HepG2 (cell line): ENCODE results near the gene TRDN. TPM values are rescaled to one million over a fixed set of nuclear protein-coding genes. Genes with fewer than 3 reads are reported as not detected.

Experiments used
- ATAC-seq: fragments of 200-7000 bp; cut with Tn5 transposase; 3 replicates; pipeline ENCODE4 v1.9.1; 2020; ENCODE audit warnings: mild to moderate bottlenecking, moderate library complexity
- BruUV-seq: library from RNA; stranded (reverse); fragments of 400-500 nt; replicated peaks from 2 replicates; lab custom pipeline; 2021; lab: Mats Ljungman, UMichigan
- CTCF ChIA-PET: fragments of 300-600 bp; formaldehyde crosslinking; extraction: SDS; loops from one replicate; lab custom pipeline; 2021; ENCODE audit warnings: low total read pairs, inconsistent platforms, low intra/inter-chr PET ratio; lab: Yijun Ruan, JAX
- POLR2A ChIA-PET: fragments of 350-600 bp; sonication (Branson Sonifier 250); formaldehyde crosslinking; loops from one replicate; lab custom pipeline; 2020; ENCODE audit warnings: antibody characterized with exemption, inconsistent platforms; lab: Yijun Ruan, JAX
- DNase-seq: peaks from one replicate; pipeline ENCODE4 v3.0.0-alpha.2; 2015; ENCODE audit warnings: low spot score
- FAIRE-seq: peaks from 3 replicates; lab custom pipeline; 2011; peaks lifted over from hg19 to GRCh38; lab: Jason Lieb, UNC
- H2AFZ ChIP-seq: one replicate; pipeline ENCODE4 v1.6.1; 2011; ENCODE audit warnings: low read length, inconsistent platforms
- H3K27ac ChIP-seq: fragments of 300-600 bp; 3 replicates; pipeline ENCODE4 v1.8.0; 2011; ENCODE audit warnings: mixed run types, mild to moderate bottlenecking, mixed read lengths, low read length, inconsistent platforms; ENCODE audit not compliant: insufficient read depth; ENCODE audit errors: extremely low read length
- H3K27me3 ChIP-seq, 2 experiments: fragments of 200-600 bp in 1 of 2; 2 replicates in 1 of 2; 3 replicates in 1 of 2; pipeline versions ENCODE4 v1.6.0 to v1.8.0; 2011; ENCODE audit warnings: low read length in 2 of 2, mild to moderate bottlenecking in 2 of 2, moderate library complexity in 2 of 2, inconsistent platforms in 1 of 2; ENCODE audit not compliant: insufficient read depth in 2 of 2, control insufficient read depth in 1 of 2
- H3K36me3 ChIP-seq, 2 experiments: fragments of 200-600 bp in 1 of 2; replicated peaks in 1 of 2; 2 replicates in 1 of 2; 3 replicates in 1 of 2; pipeline versions ENCODE4 v1.5.1 to v1.8.0; 2011; ENCODE audit warnings: low read length in 2 of 2, inconsistent platforms in 1 of 2; ENCODE audit not compliant: insufficient read depth in 2 of 2, control insufficient read depth in 1 of 2
- H3K4me1 ChIP-seq: 2 replicates; pipeline ENCODE4 v1.5.1; 2012; ENCODE audit warnings: low read length, inconsistent platforms; ENCODE audit not compliant: insufficient read depth
- H3K4me2 ChIP-seq: 2 replicates; pipeline ENCODE4 v1.6.0; 2011; ENCODE audit warnings: low read depth, low read length, inconsistent platforms
- H3K4me3 ChIP-seq, 3 experiments: fragments of 200-600 bp in 1 of 3; sonication (generic), shearing (Covaris generic) in 1 of 3; replicated peaks in 1 of 3; 2 replicates each; pipeline ENCODE4 v1.5.1; 2011 to 2016; ENCODE audit warnings: low read length in 3 of 3, inconsistent platforms in 2 of 3, low read depth in 2 of 3, mild to moderate bottlenecking in 2 of 3, control low read depth in 1 of 3, mixed read lengths in 1 of 3; ENCODE audit not compliant: insufficient read depth in 1 of 3
- H3K79me2 ChIP-seq: one replicate; pipeline ENCODE4 v1.6.1; 2011; ENCODE audit warnings: low read length, inconsistent platforms; ENCODE audit not compliant: insufficient read depth
- H3K9ac ChIP-seq: 2 replicates; pipeline ENCODE4 v1.6.0; 2011; ENCODE audit warnings: mild to moderate bottlenecking, low read depth, low read length, inconsistent platforms; ENCODE audit not compliant: insufficient read depth
- H3K9me3 ChIP-seq: 2 replicates; pipeline ENCODE4 v1.5.1; 2012; ENCODE audit warnings: mild to moderate bottlenecking, low read length
- H4K20me1 ChIP-seq: 2 replicates; pipeline ENCODE4 v1.6.0; 2011; ENCODE audit warnings: inconsistent platforms, mild to moderate bottlenecking, low read length, moderate library complexity; ENCODE audit not compliant: insufficient read depth
- PRMT3 ChIP-seq: sonication (generic); formaldehyde crosslinking; IDR thresholded peaks from 2 replicates; pipeline ENCODE4 v1.8.1; 2022; ENCODE audit warnings: low read depth, mild to moderate bottlenecking, moderate library complexity, missing genetic modification reagents, borderline replicate concordance
- SP5 ChIP-seq: IDR thresholded peaks from 2 replicates; pipeline ENCODE4 v1.6.1; 2016; ENCODE audit warnings: low read depth, borderline replicate concordance
- ZBTB42 ChIP-seq: sonication (generic); formaldehyde crosslinking; IDR thresholded peaks from 2 replicates; pipeline ENCODE4 v1.5.0; 2020; ENCODE audit warnings: mild to moderate bottlenecking, missing genetic modification reagents
- ZKSCAN1 ChIP-seq: fragments of 150-350 bp; IDR thresholded peaks from 2 replicates; pipeline ENCODE4 v1.6.1; 2014; ENCODE audit warnings: low read length
- ZNF143 ChIP-seq: sonication (generic); formaldehyde crosslinking; IDR thresholded peaks from 2 replicates; pipeline ENCODE4 v1.4.0; 2020; ENCODE audit warnings: missing genetic modification reagents
- ZNF292 ChIP-seq: sonication (generic); formaldehyde crosslinking; IDR thresholded peaks from 2 replicates; pipeline ENCODE4 v1.8.1; 2022; ENCODE audit warnings: mild to moderate bottlenecking, low read depth, missing genetic modification reagents, borderline replicate concordance
- ZNF530 ChIP-seq: sonication (generic); formaldehyde crosslinking; IDR thresholded peaks from 2 replicates; pipeline ENCODE4 v1.5.0; 2020; ENCODE audit warnings: low read depth, mild to moderate bottlenecking, missing genetic modification reagents
- ZNF543 ChIP-seq: sonication (generic); formaldehyde crosslinking; IDR thresholded peaks from 2 replicates; pipeline ENCODE4 v1.4.0; 2020; ENCODE audit warnings: mild to moderate bottlenecking, missing genetic modification reagents
- ZNF768 ChIP-seq: sonication (generic); formaldehyde crosslinking; IDR thresholded peaks from 2 replicates; pipeline ENCODE4 v1.4.0; 2020; ENCODE audit warnings: missing genetic modification reagents
- WGBS: methylation state at CpG from one replicate; pipeline ENCODE4 v1.1.6; 2017; ENCODE audit warnings: low lambda C conversion rate; 5-methylcytosine and 5-hydroxymethylcytosine counted together
- in situ Hi-C: cut with HindIII; loops from 2 replicates; pipeline ENCODE4 v1.10.0; 2017; ENCODE audit warnings: low pct_unique_long_range_greater_than_20kb; ENCODE audit not compliant: extremely low pct_ligation_motif_present
- intact Hi-C: fragments of 100-400 bp; cut with micrococcal nuclease; formaldehyde crosslinking; loops from one replicate; pipeline ENCODE4 v1.10.0; 2022; ENCODE audit not compliant: unreplicated experiment
- polyA plus RNA-seq, 8 experiments: library from polyadenylated mRNA; depleted of rRNA in 3 of 8; stranded (reverse) in 7 of 8; unstranded in 1 of 8; fragments of >200 nt; fragmentation: Illumina TruSeq in 4 of 8; extraction: Trizol in 4 of 8; gene quantifications; 2 replicates each; pipeline versions ENCODE4 v1.2.1 to v1.2.3, GENCODE V29; 2011 to 2016; ENCODE audit warnings: low read depth in 4 of 8, missing spikeins in 1 of 8, mixed read lengths in 1 of 8; ENCODE audit not compliant: insufficient read depth in 1 of 8
- total RNA-seq, 5 experiments: library from RNA; depleted of rRNA; stranded (reverse); fragments of >200 nt; fragmentation: Illumina TruSeq; extraction: Trizol; gene quantifications; 2 replicates each; pipeline ENCODE4 v1.2.3, GENCODE V29; 2016; ENCODE audit warnings: low read depth in 1 of 5
- TF ChIP-seq, protein P1 (sequence below): sonication (generic); formaldehyde crosslinking; IDR thresholded peaks from 2 replicates; pipeline ENCODE4 v1.5.1; 2020; ENCODE audit warnings: missing genetic modification reagents, mild to moderate bottlenecking, borderline replicate concordance

Gene TRDN
- total and polyA plus RNA-seq, 2 of the 13 experiments (the other 11 are each of a cell fraction or from before 2014, with no cell fraction given): not detected

DNA sequence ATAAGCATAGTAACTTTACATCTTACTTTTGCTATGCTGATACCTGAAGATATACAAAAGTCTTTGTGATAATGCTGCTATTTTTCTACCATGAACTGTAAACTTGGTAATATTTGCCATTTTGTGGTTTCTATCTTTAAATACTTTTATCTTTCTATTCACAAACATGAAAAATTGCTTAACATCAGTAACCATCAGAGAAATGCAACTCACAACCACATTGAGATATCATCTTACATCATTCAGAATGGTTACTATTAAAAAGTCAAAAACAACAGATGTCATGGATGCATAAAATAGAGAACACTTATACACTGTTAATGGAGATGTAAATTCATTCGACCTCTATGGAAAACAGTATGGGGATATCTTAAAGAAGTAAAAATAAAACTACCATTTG lies 112.0 kb downstream of the TRDN start:
- POLR2A ChIA-PET: no interaction called here
- Histone ChIP-seq H3K36me3 (no peaks in the 10 kb centered on the region), H3K79me2 (no peaks in the 10 kb centered on the region), H3K4me3 (no peak overlapping the region), H3K27me3 (no peaks in the 10 kb centered on the region), H3K4me1 (no peaks in the 10 kb centered on the region), H3K4me2 (no peak overlapping the region), H3K27ac (no peak overlapping the region), H3K9ac (no peak overlapping the region), H3K9me3 (no peaks in the 10 kb centered on the region), H4K20me1 (no peaks in the 10 kb centered on the region), H2AFZ (no peak overlapping the region)
- no peak for TF ChIP-seq SP5
- TF ChIP-seq ZNF768 (CRISPR knock-in tag): no peak
- no peak for TF ChIP-seq ZNF543 (CRISPR knock-in tag)
- no peak for TF ChIP-seq PRMT3 (CRISPR knock-in tag)
- 5% methylated on average over 1 of the region's 1 CpG for WGBS
- in situ Hi-C loops (no loop called here), intact Hi-C loops (no loop called here)
- DNase-seq (no peak), ATAC-seq (no peak), FAIRE-seq (no peak)
- BruUV-seq: no TSS peak
- CTCF ChIA-PET: no interaction called here

DNA sequence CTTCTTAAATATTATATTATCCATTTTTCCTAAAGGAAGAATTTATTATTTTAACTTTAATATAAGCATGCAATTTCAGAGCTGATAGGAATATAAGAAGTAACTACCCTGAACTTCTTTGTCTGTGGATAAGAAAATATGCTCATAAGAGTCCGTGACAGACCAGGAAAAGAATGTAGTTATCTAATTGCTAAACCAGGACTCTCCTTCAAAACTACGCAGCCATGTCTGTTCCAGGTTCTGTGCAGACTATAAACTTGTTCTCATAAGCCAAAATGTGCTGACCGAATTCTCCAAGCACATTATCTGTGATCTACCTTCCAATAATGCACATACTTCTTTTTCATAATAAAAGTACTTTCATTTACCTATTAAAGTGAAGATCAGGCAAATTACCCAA lies 116.5 kb downstream of the TRDN start:
- no peak for ATAC-seq
- H3K9ac ChIP-seq: no peak overlapping the region
- WGBS: 0% methylated on average over 3 of the region's 3 CpGs
- no peaks in the 10 kb centered on the region for H3K4me1 ChIP-seq
- intact Hi-C loops: no loop called here
- no peaks in the 10 kb centered on the region for H4K20me1 ChIP-seq
- no peak for FAIRE-seq
- H2AFZ ChIP-seq: no peak overlapping the region
- BruUV-seq: no TSS peak
- H3K27me3 ChIP-seq: no peaks in the 10 kb centered on the region
- TF ChIP-seq ZNF292 (CRISPR knock-in tag) (no peak), ZNF530 (no peak), ZKSCAN1 (no peak), ZNF143 (CRISPR knock-in tag) (no peak), ZBTB42 (no peak)
- TF ChIP-seq, protein P1, sequence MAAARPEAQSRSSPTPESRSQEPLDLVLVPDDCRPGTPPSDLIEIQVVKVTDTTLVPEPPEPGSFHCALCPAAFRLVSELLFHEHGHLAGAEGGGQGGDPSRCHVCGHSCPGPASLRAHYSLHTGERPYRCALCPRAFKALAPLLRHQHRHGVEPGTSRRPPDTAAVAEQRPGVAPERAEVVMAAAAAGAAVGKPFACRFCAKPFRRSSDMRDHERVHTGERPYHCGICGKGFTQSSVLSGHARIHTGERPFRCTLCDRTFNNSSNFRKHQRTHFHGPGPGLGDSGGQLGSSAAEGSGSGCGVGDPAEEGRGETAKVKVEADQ: no peak
- TF ChIP-seq, all 625 proteins: peak for 0
- ChIA-PET POLR2A (no interaction called here), CTCF (no interaction called here)
- H3K9me3 ChIP-seq: no peaks in the 10 kb centered on the region
- no peak for DNase-seq
- no peak overlapping the region for H3K4me3 ChIP-seq
- H3K36me3 ChIP-seq: no peaks in the 10 kb centered on the region
- in situ Hi-C loops: no loop called here
- H3K79me2 ChIP-seq: no peaks in the 10 kb centered on the region
- H3K27ac ChIP-seq: no peak overlapping the region
- H3K4me2 ChIP-seq: no peak overlapping the region
